ENCODE results near the gene OR5H6. TPM values are rescaled to one million over a fixed set of nuclear protein-coding genes. Genes with fewer than 3 reads are reported as not detected.

Gene OR5H6
- total RNA-seq (2022; extraction: Qiagen RNA extraction; ENCODE audit: low read depth): not detected in 5 replicates

GRCh38 chr3:98263944-98264343, at the start of gene OR5H6:
Gene OR5H6 (plus strand): TSS chr3:98264244. CDS start chr3:98264333, 89 bp downstream.

GRCh38 chr3:98282205-98282604, 18.2 kb downstream of the OR5H6 start, which contains the start of gene OR5H2:
Gene OR5H2 (plus strand): TSS chr3:98282505. CDS start chr3:98282903, 398 bp downstream.

Other genes starting within 250 kb of the OR5H6 start
- not detected in 5 replicates for gene GABRR3, start 228.9 kb upstream of the OR5H6 start, total RNA-seq (2022; extraction: Qiagen RNA extraction; ENCODE audit: low read depth)
- gene OR5AC2, start 177.1 kb upstream of the OR5H6 start, total RNA-seq (2022; extraction: Qiagen RNA extraction; ENCODE audit: low read depth): not detected in 5 replicates
- gene OR5H1, start 133.5 kb upstream of the OR5H6 start, total RNA-seq (2022; extraction: Qiagen RNA extraction; ENCODE audit: low read depth): not detected in 5 replicates
- not detected in 5 replicates for gene OR5H14, start 116.8 kb upstream of the OR5H6 start, total RNA-seq (2022; extraction: Qiagen RNA extraction; ENCODE audit: low read depth)
- gene OR5H15, start 97.5 kb upstream of the OR5H6 start, total RNA-seq (2022; extraction: Qiagen RNA extraction; ENCODE audit: low read depth): not detected in 5 replicates
- not detected in 5 replicates for gene OR5H2, start 18.3 kb downstream of the OR5H6 start, total RNA-seq (2022; extraction: Qiagen RNA extraction; ENCODE audit: low read depth)
- not detected in 5 replicates for gene OR5K4, start 89.6 kb downstream of the OR5H6 start, total RNA-seq (2022; extraction: Qiagen RNA extraction; ENCODE audit: low read depth)
- not detected in 5 replicates for gene OR5K3, start 126.4 kb downstream of the OR5H6 start, total RNA-seq (2022; extraction: Qiagen RNA extraction; ENCODE audit: low read depth)
- gene OR5K1, start 199.0 kb downstream of the OR5H6 start, total RNA-seq (2022; extraction: Qiagen RNA extraction; ENCODE audit: low read depth): not detected in 5 replicates
- not detected in 5 replicates for gene OR5K2, start 233.4 kb downstream of the OR5H6 start, total RNA-seq (2022; extraction: Qiagen RNA extraction; ENCODE audit: low read depth)